H1 (cell line): ENCODE results near the gene TIGD1. TPM values are rescaled to one million over a fixed set of nuclear protein-coding genes. Genes with fewer than 3 reads are reported as not detected.

Experiments used
- POU5F1 ChIP-seq: IDR thresholded peaks from 2 replicates; pipeline ENCODE4 v1.6.1; 2011; ENCODE audit warnings: low read depth, mild to moderate bottlenecking, low read length, moderate library complexity
- RAD21 ChIP-seq, 2 experiments: IDR thresholded peaks in 1 of 2; conservative IDR thresholded peaks in 1 of 2; 2 replicates each; pipeline ENCODE4 v1.6.1; 2011; ENCODE audit warnings: low read depth in 2 of 2, low read length in 2 of 2, improper control_type of control experiment in 1 of 2, inconsistent platforms in 1 of 2, mild to moderate bottlenecking in 1 of 2, moderate library complexity in 1 of 2
- RFX5 ChIP-seq: IDR thresholded peaks from 2 replicates; pipeline ENCODE4 v1.6.1; 2011; ENCODE audit warnings: low read depth, low read length, improper control_type of control experiment, borderline replicate concordance
- TAF7 ChIP-seq: optimal IDR thresholded peaks from 2 replicates; pipeline ENCODE3; 2011; ENCODE audit warnings: low read depth, mild to moderate bottlenecking, inconsistent platforms, low read length, moderate library complexity, borderline replicate concordance
- polyA plus RNA-seq, 7 experiments: library from polyadenylated mRNA; depleted of rRNA in 3 of 7; stranded (reverse) in 5 of 7; unstranded in 2 of 7; fragments of >200 nt in 5 of 7; fragments of 200-250 nt in 2 of 7; gene quantifications; 1 replicate in 5 of 7; 2 replicates in 1 of 7; 4 replicates in 1 of 7; pipeline versions ENCODE4 v1.2.1 to v1.2.3, GENCODE V29; 2011 to 2013; ENCODE audit warnings: missing spikeins in 2 of 7, mixed read lengths in 2 of 7
- total RNA-seq: library from RNA; stranded (reverse); fragmentation: NEBNext Ultra II Directional; extraction: Animal tissue kit (Norgen Biotek cat#: 25700); gene quantifications from 2 replicates; pipeline ENCODE4 v1.2.1, GENCODE V29; 2021
- TF ChIP-seq, protein P1 (sequence below): IDR thresholded peaks from 2 replicates; pipeline ENCODE4 v1.6.1; 2011; ENCODE audit warnings: low read depth, mild to moderate bottlenecking, low read length; ENCODE audit not compliant: insufficient read depth
- TF ChIP-seq, protein P2 (sequence below): IDR thresholded peaks from 2 replicates; pipeline ENCODE4 v1.6.1; 2012; ENCODE audit warnings: inconsistent platforms

The TIGD1 gene
- total and polyA plus RNA-seq, 2 of the 8 experiments (the other 6 are each of a cell fraction or from before 2014, with no cell fraction given): 4.7 to 8.3 TPM

DNA sequence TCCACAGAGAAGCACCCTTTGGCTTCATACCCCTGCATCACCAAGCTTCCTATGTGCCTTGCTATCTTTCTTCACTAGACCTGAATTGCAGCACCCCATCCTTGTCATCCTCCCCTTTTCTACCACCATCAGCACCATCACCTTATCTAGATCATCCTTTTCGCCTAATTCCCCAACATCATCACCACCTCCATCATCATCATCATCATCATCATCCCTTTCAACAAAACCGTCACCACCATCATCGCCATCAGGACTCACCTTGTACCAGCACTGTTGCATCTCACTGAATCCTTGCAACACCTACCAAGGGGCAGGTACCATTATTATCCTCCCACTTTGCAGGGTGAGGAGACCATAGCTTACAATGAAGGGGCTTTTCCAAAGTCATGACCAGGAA, 51.9 kb downstream of the TIGD1 start (continued):
- TF ChIP-seq, protein P1, sequence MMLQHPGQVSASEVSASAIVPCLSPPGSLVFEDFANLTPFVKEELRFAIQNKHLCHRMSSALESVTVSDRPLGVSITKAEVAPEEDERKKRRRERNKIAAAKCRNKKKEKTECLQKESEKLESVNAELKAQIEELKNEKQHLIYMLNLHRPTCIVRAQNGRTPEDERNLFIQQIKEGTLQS: no peak
- TF ChIP-seq RAD21 (IDR thresholded peaks at IDR 0.05 in 1 of 2, conservative IDR thresholded peaks at IDR 0.05 in 1 of 2; ENCODE audit: low read depth in 2 of 2, low read length in 2 of 2): no peak
- TF ChIP-seq, protein P2, sequence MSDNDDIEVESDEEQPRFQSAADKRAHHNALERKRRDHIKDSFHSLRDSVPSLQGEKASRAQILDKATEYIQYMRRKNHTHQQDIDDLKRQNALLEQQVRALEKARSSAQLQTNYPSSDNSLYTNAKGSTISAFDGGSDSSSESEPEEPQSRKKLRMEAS: no peak
- no peak for TF ChIP-seq POU5F1
- TF ChIP-seq RFX5: no peak
- no peak for TF ChIP-seq TAF7
- TF ChIP-seq, all 59 proteins: peak for 0

Other genes starting within 250 kb of the TIGD1 start
- 0.15 TPM in 1 of 2 replicates, not detected in the other for gene ALPP, start 171.8 kb downstream of the TIGD1 start, total RNA-seq
- gene ALPP, start 171.8 kb downstream of the TIGD1 start, polyA plus RNA-seq (2011; rRNA removed): 0.15 and 0.20 TPM in 2 replicates
- 0.56 and 0.75 TPM in 2 replicates for gene ALPG, start 143.7 kb downstream of the TIGD1 start, total RNA-seq
- gene ALPG, start 143.7 kb downstream of the TIGD1 start, polyA plus RNA-seq (2011; rRNA removed): 2.1 and 3.2 TPM in 2 replicates
- gene ALPI, start 94.4 kb downstream of the TIGD1 start, total RNA-seq: not detected in 2 replicates
- gene ALPI, start 94.4 kb downstream of the TIGD1 start, polyA plus RNA-seq (2011; rRNA removed): not detected in 2 replicates
- 6.5 and 7.7 TPM in 2 replicates for gene ECEL1, start 62.7 kb downstream of the TIGD1 start, total RNA-seq
- 20.2 and 27.9 TPM in 2 replicates for gene ECEL1, start 62.7 kb downstream of the TIGD1 start, polyA plus RNA-seq (2011; rRNA removed)
- not detected in 2 replicates for gene PRSS56, start 30.2 kb downstream of the TIGD1 start, total RNA-seq
- gene PRSS56, start 30.2 kb downstream of the TIGD1 start, polyA plus RNA-seq (2011; rRNA removed): 0.03 and 0.11 TPM in 2 replicates
- gene CHRND, start 24.4 kb downstream of the TIGD1 start, total RNA-seq: not detected in 2 replicates
- gene CHRND, start 24.4 kb downstream of the TIGD1 start, polyA plus RNA-seq (2011; rRNA removed): 0.11 and 0.24 TPM in 2 replicates
- not detected in 2 replicates for gene CHRNG, start 10.9 kb downstream of the TIGD1 start, total RNA-seq
- 0.05 TPM in 2 replicates for gene CHRNG, start 10.9 kb downstream of the TIGD1 start, polyA plus RNA-seq (2011; rRNA removed)
- 114 and 116 TPM in 2 replicates for gene EIF4E2, start 132 bp upstream of the TIGD1 start, total RNA-seq
- gene EIF4E2, start 132 bp upstream of the TIGD1 start, polyA plus RNA-seq (2011; rRNA removed): 38.0 and 39.4 TPM in 2 replicates
- 1.5 and 3.4 TPM in 2 replicates for gene EFHD1, start 83.0 kb upstream of the TIGD1 start, total RNA-seq
- gene EFHD1, start 83.0 kb upstream of the TIGD1 start, polyA plus RNA-seq (2011; rRNA removed): 4.5 and 5.3 TPM in 2 replicates
- 58.2 and 62.0 TPM in 2 replicates for gene GIGYF2, start 146.8 kb upstream of the TIGD1 start, total RNA-seq
- gene GIGYF2, start 146.8 kb upstream of the TIGD1 start, polyA plus RNA-seq (2011; rRNA removed): 19.3 and 22.3 TPM in 2 replicates
- not detected in 2 replicates for gene KCNJ13, start 226.0 kb upstream of the TIGD1 start, total RNA-seq
- gene KCNJ13, start 226.0 kb upstream of the TIGD1 start, polyA plus RNA-seq (2011; rRNA removed): not detected in 2 replicates